ENCODE data around the gene RIMKLB.

RIMKLB gene

DNA sequence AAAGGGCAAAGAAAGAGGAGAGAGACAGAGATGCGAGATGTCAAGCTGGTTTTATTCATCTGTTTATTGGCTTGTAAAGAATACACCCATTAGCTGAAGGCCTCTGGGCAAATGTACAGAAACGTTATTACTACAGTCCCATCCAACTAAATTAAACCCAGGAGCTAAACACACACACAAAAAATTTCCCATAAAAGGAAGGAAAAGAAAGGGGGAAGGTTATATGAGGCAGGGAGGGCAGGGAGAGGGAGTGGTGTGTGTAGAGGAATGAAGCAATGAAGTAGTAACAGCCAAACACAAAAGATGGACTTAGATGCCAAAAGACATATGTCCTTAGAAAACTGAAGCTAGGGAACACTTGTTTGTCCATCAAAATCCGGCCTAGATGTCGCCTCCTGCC lies 32.0 kb upstream of the RIMKLB start:
- Histone ChIP-seq H3K27ac (replicated peaks) (no peak overlapping the region), H3K4me3 (replicated peaks; ENCODE audit: insufficient read depth, low read length) (no peak overlapping the region), H3K27me3 (ENCODE audit: insufficient read depth, poor library complexity, severe bottlenecking) (peaks cover 2% of the 10 kb centered on the region)
- TF ChIP-seq, protein P1, sequence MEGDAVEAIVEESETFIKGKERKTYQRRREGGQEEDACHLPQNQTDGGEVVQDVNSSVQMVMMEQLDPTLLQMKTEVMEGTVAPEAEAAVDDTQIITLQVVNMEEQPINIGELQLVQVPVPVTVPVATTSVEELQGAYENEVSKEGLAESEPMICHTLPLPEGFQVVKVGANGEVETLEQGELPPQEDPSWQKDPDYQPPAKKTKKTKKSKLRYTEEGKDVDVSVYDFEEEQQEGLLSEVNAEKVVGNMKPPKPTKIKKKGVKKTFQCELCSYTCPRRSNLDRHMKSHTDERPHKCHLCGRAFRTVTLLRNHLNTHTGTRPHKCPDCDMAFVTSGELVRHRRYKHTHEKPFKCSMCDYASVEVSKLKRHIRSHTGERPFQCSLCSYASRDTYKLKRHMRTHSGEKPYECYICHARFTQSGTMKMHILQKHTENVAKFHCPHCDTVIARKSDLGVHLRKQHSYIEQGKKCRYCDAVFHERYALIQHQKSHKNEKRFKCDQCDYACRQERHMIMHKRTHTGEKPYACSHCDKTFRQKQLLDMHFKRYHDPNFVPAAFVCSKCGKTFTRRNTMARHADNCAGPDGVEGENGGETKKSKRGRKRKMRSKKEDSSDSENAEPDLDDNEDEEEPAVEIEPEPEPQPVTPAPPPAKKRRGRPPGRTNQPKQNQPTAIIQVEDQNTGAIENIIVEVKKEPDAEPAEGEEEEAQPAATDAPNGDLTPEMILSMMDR (IDR thresholded peaks at IDR 0.05; ENCODE audit: insufficient read depth, low read length): no peak
- TF ChIP-seq SPI1 (IDR thresholded peaks at IDR 0.05; ENCODE audit: borderline replicate concordance, low read depth) (no peak), GABPA (IDR thresholded peaks at IDR 0.05; ENCODE audit: low read depth) (no peak), POLR2AphosphoS5 (IDR thresholded peaks at IDR 0.05; ENCODE audit: low read depth) (no peak)
- TF ChIP-seq, protein P2, sequence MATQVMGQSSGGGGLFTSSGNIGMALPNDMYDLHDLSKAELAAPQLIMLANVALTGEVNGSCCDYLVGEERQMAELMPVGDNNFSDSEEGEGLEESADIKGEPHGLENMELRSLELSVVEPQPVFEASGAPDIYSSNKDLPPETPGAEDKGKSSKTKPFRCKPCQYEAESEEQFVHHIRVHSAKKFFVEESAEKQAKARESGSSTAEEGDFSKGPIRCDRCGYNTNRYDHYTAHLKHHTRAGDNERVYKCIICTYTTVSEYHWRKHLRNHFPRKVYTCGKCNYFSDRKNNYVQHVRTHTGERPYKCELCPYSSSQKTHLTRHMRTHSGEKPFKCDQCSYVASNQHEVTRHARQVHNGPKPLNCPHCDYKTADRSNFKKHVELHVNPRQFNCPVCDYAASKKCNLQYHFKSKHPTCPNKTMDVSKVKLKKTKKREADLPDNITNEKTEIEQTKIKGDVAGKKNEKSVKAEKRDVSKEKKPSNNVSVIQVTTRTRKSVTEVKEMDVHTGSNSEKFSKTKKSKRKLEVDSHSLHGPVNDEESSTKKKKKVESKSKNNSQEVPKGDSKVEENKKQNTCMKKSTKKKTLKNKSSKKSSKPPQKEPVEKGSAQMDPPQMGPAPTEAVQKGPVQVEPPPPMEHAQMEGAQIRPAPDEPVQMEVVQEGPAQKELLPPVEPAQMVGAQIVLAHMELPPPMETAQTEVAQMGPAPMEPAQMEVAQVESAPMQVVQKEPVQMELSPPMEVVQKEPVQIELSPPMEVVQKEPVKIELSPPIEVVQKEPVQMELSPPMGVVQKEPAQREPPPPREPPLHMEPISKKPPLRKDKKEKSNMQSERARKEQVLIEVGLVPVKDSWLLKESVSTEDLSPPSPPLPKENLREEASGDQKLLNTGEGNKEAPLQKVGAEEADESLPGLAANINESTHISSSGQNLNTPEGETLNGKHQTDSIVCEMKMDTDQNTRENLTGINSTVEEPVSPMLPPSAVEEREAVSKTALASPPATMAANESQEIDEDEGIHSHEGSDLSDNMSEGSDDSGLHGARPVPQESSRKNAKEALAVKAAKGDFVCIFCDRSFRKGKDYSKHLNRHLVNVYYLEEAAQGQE (IDR thresholded peaks at IDR 0.05; ENCODE audit: insufficient replicate concordance, low read depth): no peak
- DNase-seq (ENCODE audit: low read depth in 1 of 2, low spot score in 1 of 2): no peak

DNA sequence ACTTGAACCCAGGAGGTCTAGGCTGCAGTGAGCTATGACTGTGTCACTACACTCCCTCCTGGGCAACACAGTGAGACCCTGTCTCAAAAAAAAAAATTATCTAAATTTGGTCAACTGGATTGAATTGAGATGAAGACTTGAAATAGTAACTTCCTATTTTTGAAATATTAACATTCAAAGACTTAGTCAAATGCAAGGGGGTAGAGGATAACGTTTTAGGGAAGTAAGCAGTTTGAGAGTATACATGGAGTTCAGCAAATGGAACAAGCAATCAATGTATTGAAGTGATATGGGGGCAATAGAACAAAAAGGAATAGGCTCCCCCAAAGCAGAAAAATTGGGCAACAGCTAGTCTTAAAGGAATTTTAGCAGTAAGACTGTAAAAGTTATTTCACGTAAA lies 30.5 kb upstream of the RIMKLB start:
- TF ChIP-seq POLR2AphosphoS5 (IDR thresholded peaks at IDR 0.05; ENCODE audit: low read depth) (no peak), GABPA (IDR thresholded peaks at IDR 0.05; ENCODE audit: low read depth) (no peak), SPI1 (IDR thresholded peaks at IDR 0.05; ENCODE audit: borderline replicate concordance, low read depth) (no peak)
- TF ChIP-seq, protein P2 (IDR thresholded peaks at IDR 0.05; ENCODE audit: insufficient replicate concordance, low read depth): no peak
- TF ChIP-seq, protein P1 (IDR thresholded peaks at IDR 0.05; ENCODE audit: insufficient read depth, low read length): no peak
- DNase-seq (ENCODE audit: low read depth in 1 of 2, low spot score in 1 of 2): no peak
- H3K4me3 ChIP-seq (replicated peaks; ENCODE audit: insufficient read depth, low read length): no peak overlapping the region
- peaks cover 2% of the 10 kb centered on the region for H3K27me3 ChIP-seq (ENCODE audit: insufficient read depth, poor library complexity, severe bottlenecking)
- no peak overlapping the region for H3K27ac ChIP-seq (replicated peaks)

DNA sequence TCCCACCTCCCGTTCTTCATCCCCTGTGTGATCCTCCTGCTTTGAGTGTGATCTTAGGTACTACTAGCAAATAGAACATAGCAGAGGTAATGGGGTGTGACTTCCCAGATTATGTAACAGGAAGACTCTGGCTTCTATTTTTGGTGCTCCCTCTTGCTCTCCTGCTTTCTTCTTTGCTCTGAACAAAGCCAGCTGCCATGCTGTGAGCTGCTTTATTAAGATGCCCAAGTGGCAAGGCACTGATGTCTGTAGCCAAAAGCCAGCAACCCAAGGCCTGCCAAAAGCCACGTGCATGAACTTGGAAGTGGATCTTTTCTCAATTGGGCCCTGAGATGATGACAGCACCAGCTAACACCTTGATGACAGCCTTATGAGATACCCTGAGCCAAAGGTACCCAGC lies 29.4 kb upstream of the RIMKLB start:
- no peak overlapping the region for H3K4me3 ChIP-seq (replicated peaks; ENCODE audit: insufficient read depth, low read length)
- no peaks in the 10 kb centered on the region for H3K27me3 ChIP-seq (ENCODE audit: insufficient read depth, poor library complexity, severe bottlenecking)
- H3K27ac ChIP-seq (replicated peaks): no peak overlapping the region
- DNase-seq (ENCODE audit: low read depth in 1 of 2, low spot score in 1 of 2): no peak
- TF ChIP-seq GABPA (IDR thresholded peaks at IDR 0.05; ENCODE audit: low read depth) (no peak), SPI1 (IDR thresholded peaks at IDR 0.05; ENCODE audit: borderline replicate concordance, low read depth) (no peak), POLR2AphosphoS5 (IDR thresholded peaks at IDR 0.05; ENCODE audit: low read depth) (no peak)
- TF ChIP-seq, protein P1 (IDR thresholded peaks at IDR 0.05; ENCODE audit: insufficient read depth, low read length): no peak
- TF ChIP-seq, protein P2 (IDR thresholded peaks at IDR 0.05; ENCODE audit: insufficient replicate concordance, low read depth): no peak

Measured in HL-60 (cell line).